C4-2B (cell line): ENCODE data around the gene PBX1.

Experiments used
- CTCF ChIP-seq: fragments of 450-650 bp; conservative IDR thresholded peaks from 2 replicates; pipeline ENCODE4 v1.5.1; 2017; ENCODE audit warnings: mild to moderate bottlenecking
- ZFX ChIP-seq: fragments of 450-650 bp; IDR thresholded peaks from 2 replicates; pipeline ENCODE4 v1.6.1; 2017

- no peak for TF ChIP-seq CTCF
- TF ChIP-seq ZFX: no peak
Observed at GRCh38 chr1:164803366-164803765, 244.4 kb downstream of the PBX1 start.
